IMR-90 (cell line): ENCODE results near the gene ERVH48-1.
A peak's percentile ranks its signal among the peaks of the same experiment; 100 is the strongest.

Experiments
- BHLHE40 ChIP-seq: fragments of 150-350 bp; IDR thresholded peaks from 2 replicates; pipeline ENCODE4 v1.6.1; 2016; ENCODE audit warnings: mild to moderate bottlenecking, low read depth, low read length
- CEBPB ChIP-seq: IDR thresholded peaks from 2 replicates; pipeline ENCODE4 v1.6.1; 2012; ENCODE audit warnings: low read depth, low read length, improper control_type of control experiment
- CHD1 ChIP-seq: IDR thresholded peaks from 2 replicates; pipeline ENCODE4 v1.6.1; 2012; ENCODE audit warnings: low read depth, low read length, improper control_type of control experiment
- ELK1 ChIP-seq: fragments of 150-350 bp; IDR thresholded peaks from 2 replicates; pipeline ENCODE4 v1.6.1; 2016; ENCODE audit warnings: low read depth, mild to moderate bottlenecking, low read length, moderate library complexity, borderline replicate concordance
- MAFK ChIP-seq: IDR thresholded peaks from 2 replicates; pipeline ENCODE4 v1.6.1; 2012; ENCODE audit warnings: low read depth, low read length, improper control_type of control experiment
- MXI1 ChIP-seq: IDR thresholded peaks from 2 replicates; pipeline ENCODE4 v1.6.1; 2012; ENCODE audit warnings: low read depth, mild to moderate bottlenecking, low read length, moderate library complexity, borderline replicate concordance
- POLR2A ChIP-seq: IDR thresholded peaks from 2 replicates; pipeline ENCODE4 v1.6.1; 2012; ENCODE audit warnings: mild to moderate bottlenecking, low read depth, low read length
- RAD21 ChIP-seq: IDR thresholded peaks from 2 replicates; pipeline ENCODE4 v1.6.1; 2012; ENCODE audit warnings: low read length, improper control_type of control experiment
- RCOR1 ChIP-seq: IDR thresholded peaks from 2 replicates; pipeline ENCODE4 v1.6.1; 2012; ENCODE audit warnings: mild to moderate bottlenecking, low read length, improper control_type of control experiment; ENCODE audit not compliant: insufficient replicate concordance
- RFX5 ChIP-seq: IDR thresholded peaks from 2 replicates; pipeline ENCODE4 v1.8.0; 2012; ENCODE audit warnings: low read depth, mild to moderate bottlenecking, low read length, moderate library complexity
- SMC3 ChIP-seq: fragments of 150-350 bp; IDR thresholded peaks from 2 replicates; pipeline ENCODE4 v1.6.1; 2016; ENCODE audit warnings: low read depth, mild to moderate bottlenecking, antibody characterized with exemption, low read length, moderate library complexity
- USF2 ChIP-seq: fragments of 150-350 bp; IDR thresholded peaks from 2 replicates; pipeline ENCODE4 v1.6.1; 2017; ENCODE audit warnings: mild to moderate bottlenecking, antibody characterized with exemption, low read length, low read depth
- TF ChIP-seq, protein P1 (sequence below): conservative IDR thresholded peaks from 2 replicates; pipeline ENCODE4 v1.5.1; 2012; ENCODE audit warnings: mild to moderate bottlenecking, low read depth, low read length, improper control_type of control experiment

GRCh38 chr21:42923553-42924432, 1.6 kb downstream of the ERVH48-1 start:
- no peak for TF ChIP-seq MAFK
- TF ChIP-seq, protein P1, sequence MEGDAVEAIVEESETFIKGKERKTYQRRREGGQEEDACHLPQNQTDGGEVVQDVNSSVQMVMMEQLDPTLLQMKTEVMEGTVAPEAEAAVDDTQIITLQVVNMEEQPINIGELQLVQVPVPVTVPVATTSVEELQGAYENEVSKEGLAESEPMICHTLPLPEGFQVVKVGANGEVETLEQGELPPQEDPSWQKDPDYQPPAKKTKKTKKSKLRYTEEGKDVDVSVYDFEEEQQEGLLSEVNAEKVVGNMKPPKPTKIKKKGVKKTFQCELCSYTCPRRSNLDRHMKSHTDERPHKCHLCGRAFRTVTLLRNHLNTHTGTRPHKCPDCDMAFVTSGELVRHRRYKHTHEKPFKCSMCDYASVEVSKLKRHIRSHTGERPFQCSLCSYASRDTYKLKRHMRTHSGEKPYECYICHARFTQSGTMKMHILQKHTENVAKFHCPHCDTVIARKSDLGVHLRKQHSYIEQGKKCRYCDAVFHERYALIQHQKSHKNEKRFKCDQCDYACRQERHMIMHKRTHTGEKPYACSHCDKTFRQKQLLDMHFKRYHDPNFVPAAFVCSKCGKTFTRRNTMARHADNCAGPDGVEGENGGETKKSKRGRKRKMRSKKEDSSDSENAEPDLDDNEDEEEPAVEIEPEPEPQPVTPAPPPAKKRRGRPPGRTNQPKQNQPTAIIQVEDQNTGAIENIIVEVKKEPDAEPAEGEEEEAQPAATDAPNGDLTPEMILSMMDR, result peak; percentile 93
- no peak for TF ChIP-seq POLR2A
- TF ChIP-seq USF2, result no peak
- TF ChIP-seq RCOR1, result no peak
- TF ChIP-seq BHLHE40, result no peak
- peak; percentile 94 for TF ChIP-seq RAD21
- TF ChIP-seq ELK1, result no peak
- no peak for TF ChIP-seq RFX5
- no peak; the same call in 1 of the 2 replicates for TF ChIP-seq CHD1
- TF ChIP-seq SMC3, result peak; percentile 93
- TF ChIP-seq MXI1, result 0 out of 2 replicates have a peak, but pooled peaks have one; percentile 11
- TF ChIP-seq CEBPB, result no peak
